ENCODE data around the gene ZNF791. TPM values are rescaled to one million over a fixed set of nuclear protein-coding genes. Genes with fewer than 3 reads are reported as not detected.

Gene ZNF791
- total and polyA plus RNA-seq, 2 of the 13 experiments (the other 11 are each of a cell fraction or from before 2014, with no cell fraction given), result 12.8 to 17.4 TPM

DNA sequence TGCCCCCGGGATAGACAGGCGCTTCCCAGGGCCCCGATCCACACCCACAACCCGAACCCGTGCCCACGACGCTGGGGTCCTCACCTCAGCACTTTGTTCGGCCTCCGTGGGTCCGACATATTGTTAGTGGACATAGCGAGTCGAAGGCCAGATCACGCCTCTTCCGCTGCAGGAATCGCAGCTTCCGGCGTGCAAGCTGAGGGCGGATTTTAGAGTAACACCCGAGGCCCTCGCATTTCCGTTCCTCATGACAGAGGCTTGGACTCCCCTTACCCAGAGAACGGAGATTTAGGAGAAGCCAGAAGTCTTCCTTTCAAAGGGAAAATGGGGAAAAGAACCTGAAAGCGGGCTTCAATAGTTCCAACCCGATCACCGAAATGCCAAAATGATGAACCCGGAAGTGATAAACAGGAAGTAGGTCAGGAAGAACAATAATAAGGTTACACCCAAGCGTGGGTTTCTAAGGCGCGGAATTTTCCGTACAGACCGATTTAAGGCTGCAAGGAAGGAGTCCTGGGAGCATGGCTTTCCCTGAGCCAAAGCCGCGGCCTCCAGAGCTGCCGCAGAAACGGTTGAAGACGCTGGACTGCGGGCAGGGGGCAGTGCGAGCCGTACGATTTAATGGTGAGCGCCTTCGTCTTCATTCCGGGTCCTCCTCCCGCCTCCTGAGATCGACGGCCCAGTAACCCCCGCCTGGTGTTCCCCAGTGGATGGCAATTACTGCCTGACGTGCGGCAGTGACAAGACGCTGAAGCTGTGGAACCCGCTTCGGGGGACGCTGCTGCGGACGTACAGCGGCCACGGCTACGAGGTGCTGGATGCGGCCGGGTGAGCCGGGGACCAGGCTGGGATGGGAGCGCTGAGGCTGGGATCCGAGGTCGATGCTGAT lies 58.8 kb downstream of the ZNF791 start (continued):
- TF ChIP-seq, protein P1, sequence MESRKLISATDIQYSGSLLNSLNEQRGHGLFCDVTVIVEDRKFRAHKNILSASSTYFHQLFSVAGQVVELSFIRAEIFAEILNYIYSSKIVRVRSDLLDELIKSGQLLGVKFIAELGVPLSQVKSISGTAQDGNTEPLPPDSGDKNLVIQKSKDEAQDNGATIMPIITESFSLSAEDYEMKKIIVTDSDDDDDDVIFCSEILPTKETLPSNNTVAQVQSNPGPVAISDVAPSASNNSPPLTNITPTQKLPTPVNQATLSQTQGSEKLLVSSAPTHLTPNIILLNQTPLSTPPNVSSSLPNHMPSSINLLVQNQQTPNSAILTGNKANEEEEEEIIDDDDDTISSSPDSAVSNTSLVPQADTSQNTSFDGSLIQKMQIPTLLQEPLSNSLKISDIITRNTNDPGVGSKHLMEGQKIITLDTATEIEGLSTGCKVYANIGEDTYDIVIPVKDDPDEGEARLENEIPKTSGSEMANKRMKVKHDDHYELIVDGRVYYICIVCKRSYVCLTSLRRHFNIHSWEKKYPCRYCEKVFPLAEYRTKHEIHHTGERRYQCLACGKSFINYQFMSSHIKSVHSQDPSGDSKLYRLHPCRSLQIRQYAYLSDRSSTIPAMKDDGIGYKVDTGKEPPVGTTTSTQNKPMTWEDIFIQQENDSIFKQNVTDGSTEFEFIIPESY (CRISPR knock-in tag; IDR thresholded peaks at IDR 0.05), result no peak
- TF ChIP-seq CEBPZ (IDR thresholded peaks at IDR 0.05; ENCODE audit: low read length) (no peak), RBM39 (IDR thresholded peaks at IDR 0.05; ENCODE audit: low read depth, low read length, poor library complexity, severe bottlenecking) (peak; percentile 17), ZNF737 (CRISPR knock-in tag; IDR thresholded peaks at IDR 0.05; ENCODE audit: borderline replicate concordance) (0 out of 2 replicates have a peak, but pooled peaks have one; percentile 15), ZNF101 (CRISPR knock-in tag; IDR thresholded peaks at IDR 0.05; ENCODE audit: borderline replicate concordance, low read depth) (no peak), MATR3 (CRISPR knock-in tag; IDR thresholded peaks at IDR 0.05) (no peak), YY1 (IDR thresholded peaks at IDR 0.05; ENCODE audit: insufficient read depth, insufficient replicate concordance, low read depth, low read length) (peak; percentile 85), ZNF550 (CRISPR knock-in tag; IDR thresholded peaks at IDR 0.05; ENCODE audit: borderline replicate concordance) (no peak), NCOA5 (CRISPR knock-in tag; IDR thresholded peaks at IDR 0.05) (no peak; the same call in 1 of the 2 replicates), ZNF207 (IDR thresholded peaks at IDR 0.05; ENCODE audit: borderline replicate concordance) (no peak), PBX2 (CRISPR knock-in tag; IDR thresholded peaks at IDR 0.05) (no peak), ATRX (CRISPR knock-in tag; IDR thresholded peaks at IDR 0.05; ENCODE audit: borderline replicate concordance) (no peak), SMAD3 (CRISPR knock-in tag; IDR thresholded peaks at IDR 0.05) (peak; percentile 56; the same call in 1 of the 2 replicates), PLRG1 (conservative IDR thresholded peaks at IDR 0.05) (no peak), ZNF121 (CRISPR knock-in tag; IDR thresholded peaks at IDR 0.05) (no peak), GLI4 (CRISPR knock-in tag; IDR thresholded peaks at IDR 0.05; ENCODE audit: borderline replicate concordance) (0 out of 2 replicates have a peak, but pooled peaks have one; percentile 73), SMAD1 (CRISPR knock-in tag; IDR thresholded peaks at IDR 0.05; ENCODE audit: borderline replicate concordance, low read depth) (no peak), HDAC2 (CRISPR knock-in tag; IDR thresholded peaks at IDR 0.05) (0 out of 2 replicates have a peak, but pooled peaks have one; percentile 44), SNAI1 (CRISPR knock-in tag; IDR thresholded peaks at IDR 0.05; ENCODE audit: borderline replicate concordance) (no peak; the same call in 1 of the 2 replicates), WIZ (CRISPR knock-in tag; IDR thresholded peaks at IDR 0.05) (0 out of 2 replicates have a peak, but pooled peaks have one; percentile 20), SIN3A (IDR thresholded peaks at IDR 0.05; ENCODE audit: borderline replicate concordance, low read depth, low read length) (no peak)
- TF ChIP-seq, protein P2, sequence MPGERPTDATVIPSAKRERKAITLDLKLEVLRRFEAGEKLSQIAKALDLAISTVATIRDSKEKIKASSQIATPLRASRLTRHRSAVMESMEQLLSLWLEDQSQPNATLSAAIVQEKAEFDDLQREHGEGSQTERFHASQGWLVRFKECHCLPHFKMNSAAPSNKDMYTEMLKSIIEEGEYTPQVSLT (CRISPR knock-in tag; IDR thresholded peaks at IDR 0.05; ENCODE audit: borderline replicate concordance, low read depth), result no peak
